ENCODE data around the gene BCAS1.

DNA sequence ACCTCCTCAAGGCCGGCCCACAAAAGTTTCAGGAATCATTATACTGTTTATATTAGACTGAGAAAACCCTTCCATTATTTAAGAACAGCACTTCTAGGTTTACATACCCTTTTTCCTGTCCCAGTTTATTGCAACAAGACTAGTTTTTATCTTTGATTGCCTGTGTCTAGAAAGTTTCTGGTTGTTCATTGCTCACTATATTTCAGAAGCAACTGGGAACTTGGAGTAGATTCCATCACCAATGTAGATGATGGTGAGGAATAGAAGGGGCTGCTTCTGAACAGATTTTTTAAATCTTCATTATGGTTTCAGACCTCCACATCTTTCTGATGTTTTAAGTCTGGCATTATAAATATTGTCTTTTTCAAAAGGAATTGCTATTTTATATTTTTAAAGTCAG, 93.0 kb downstream of the BCAS1 start:
- TF ChIP-seq, protein P1, sequence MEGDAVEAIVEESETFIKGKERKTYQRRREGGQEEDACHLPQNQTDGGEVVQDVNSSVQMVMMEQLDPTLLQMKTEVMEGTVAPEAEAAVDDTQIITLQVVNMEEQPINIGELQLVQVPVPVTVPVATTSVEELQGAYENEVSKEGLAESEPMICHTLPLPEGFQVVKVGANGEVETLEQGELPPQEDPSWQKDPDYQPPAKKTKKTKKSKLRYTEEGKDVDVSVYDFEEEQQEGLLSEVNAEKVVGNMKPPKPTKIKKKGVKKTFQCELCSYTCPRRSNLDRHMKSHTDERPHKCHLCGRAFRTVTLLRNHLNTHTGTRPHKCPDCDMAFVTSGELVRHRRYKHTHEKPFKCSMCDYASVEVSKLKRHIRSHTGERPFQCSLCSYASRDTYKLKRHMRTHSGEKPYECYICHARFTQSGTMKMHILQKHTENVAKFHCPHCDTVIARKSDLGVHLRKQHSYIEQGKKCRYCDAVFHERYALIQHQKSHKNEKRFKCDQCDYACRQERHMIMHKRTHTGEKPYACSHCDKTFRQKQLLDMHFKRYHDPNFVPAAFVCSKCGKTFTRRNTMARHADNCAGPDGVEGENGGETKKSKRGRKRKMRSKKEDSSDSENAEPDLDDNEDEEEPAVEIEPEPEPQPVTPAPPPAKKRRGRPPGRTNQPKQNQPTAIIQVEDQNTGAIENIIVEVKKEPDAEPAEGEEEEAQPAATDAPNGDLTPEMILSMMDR (conservative IDR thresholded peaks at IDR 0.05; ENCODE audit: low read length): no peak
- TF ChIP-seq EZH2phosphoT487 (IDR thresholded peaks at IDR 0.05; ENCODE audit: borderline replicate concordance, low read depth, low read length): no peak
